GM23248 (cell line): Measurements from ENCODE around the gene TTC4.

Experiments used
- EZH2 ChIP-seq: fragments of 200-600 bp; sonication (generic); IDR thresholded peaks from 2 replicates; pipeline ENCODE4 v1.6.1; 2018; ENCODE audit warnings: antibody characterized with exemption, mild to moderate bottlenecking; ENCODE audit not compliant: insufficient read depth, poor library complexity, severe bottlenecking
- EZH2phosphoT487 ChIP-seq: fragments of 200-600 bp; sonication (generic); IDR thresholded peaks from 2 replicates; pipeline ENCODE4 v1.6.1; 2018; ENCODE audit warnings: antibody characterized with exemption, moderate library complexity, mild to moderate bottlenecking, low read depth; ENCODE audit not compliant: insufficient read depth

- TF ChIP-seq EZH2 (peak; percentile 3), EZH2phosphoT487 (no peak)
These were observed 65.5 kb downstream of the TTC4 start for GRCh38 chr1:54781023-54781723.
